Right lobe of liver (tissue), 6 donors: ENCODE measurements around the gene NOTCH1. TPM values are rescaled to one million over a fixed set of nuclear protein-coding genes. Genes with fewer than 3 reads are reported as not detected.

Experiments
- ATAC-seq, 4 donors: fragments of 200-7000 bp; cut with Tn5 transposase; one replicate each; pipeline ENCODE4 v1.9.1; 2020; ENCODE audit warnings: mild to moderate bottlenecking in 4 of 4, moderate library complexity in 4 of 4
- DNase-seq, 3 donors: peaks; one replicate each; pipeline ENCODE4 v3.0.0-alpha.2; 2020
- H3K27ac ChIP-seq, 3 donors: fragments of 200-600 bp; one replicate each; pipeline ENCODE4 v1.8.0; 2022
- H3K27me3 ChIP-seq, 2 donors: fragments of 200-600 bp; one replicate each; pipeline ENCODE4 v1.8.0; 2022
- H3K36me3 ChIP-seq, 4 donors: fragments of 200-600 bp; sonication (generic) in 1 of 4; one replicate each; pipeline versions ENCODE4 v1.5.1 to v1.8.0; 2017 to 2022; ENCODE audit warnings: control low read depth in 1 of 4
- H3K4me1 ChIP-seq, 4 donors: fragments of 200-600 bp; sonication (generic) in 1 of 4; one replicate each; pipeline versions ENCODE4 v1.5.1 to v1.8.0; 2017 to 2022; ENCODE audit warnings: control low read depth in 1 of 4
- H3K4me3 ChIP-seq, 3 donors: fragments of 200-600 bp; one replicate each; pipeline ENCODE4 v1.8.0; 2022
- H3K9me3 ChIP-seq, 4 donors: fragments of 200-600 bp; sonication (generic) in 1 of 4; one replicate each; pipeline versions ENCODE4 v1.5.1 to v1.8.0; 2017 to 2022; ENCODE audit warnings: control low read depth in 1 of 4
- CTCF ChIP-seq, 4 donors: fragments of 200-600 bp in 3 of 4; fragments of 450-650 bp in 1 of 4; IDR thresholded peaks; one replicate each; pipeline versions ENCODE4 v1.5.1 to v1.8.0; 2016 to 2022; ENCODE audit warnings: antibody characterized with exemption in 4 of 4, mild to moderate bottlenecking in 2 of 4
- POLR2A ChIP-seq: fragments of 450-650 bp; IDR thresholded peaks from one replicate; pipeline ENCODE4 v1.6.1; 2017; ENCODE audit warnings: antibody characterized with exemption, mild to moderate bottlenecking
- WGBS: methylation state at CpG from one replicate; pipeline ENCODE4 v1.1.6; 2018; ENCODE audit warnings: low coverage, low lambda C conversion rate; ENCODE audit not compliant: insufficient coverage; ENCODE audit errors: missing lambda C conversion rate; 5-methylcytosine and 5-hydroxymethylcytosine counted together
- intact Hi-C, 2 donors: fragments of 100-400 bp; cut with DNase I; formaldehyde crosslinking; loops; one replicate each; pipeline versions ENCODE4 v1.11.2 to v1.14.1; 2022
- total RNA-seq, 6 experiments: library from RNA; depleted of rRNA in 2 of 6; stranded (reverse); fragments of >200 nt in 2 of 6; fragmentation: NEBNext Ultra II Directional in 3 of 6; extraction: Animal tissue kit (Norgen Biotek cat#: 25700) in 3 of 6; gene quantifications; one replicate each; pipeline versions ENCODE4 v1.1.0 to v1.2.4, GENCODE V29; 2016 to 2023
- donor health status: DM: no; HTN: yes; CAD: no.
- donor health status: DM: no; HTN: no; CAD: no.
- donor health status: DM: no; HTN: no; CAD: no.
- donor health status: DM: no; HTN: yes; CAD: no.
- donor health status: DM: no; HTN: yes; CAD: no.

The NOTCH1 gene
- total RNA-seq, 6 experiments from 2014 or later = 17.4 to 26.2 (median 19.3) TPM

GRCh38 chr9:136514022-136514714 is 31.7 kb downstream of the NOTCH1 start:
- Histone ChIP-seq H3K4me1 (peaks cover 0 to 8% (median 3%) of the 10 kb centered on the region in 4 donors), H3K36me3 (peaks cover 6 to 88% (median 31%) of the 10 kb centered on the region in 4 donors), H3K9me3 (no peaks in the 10 kb centered on the region), H3K27me3 (no peaks in the 10 kb centered on the region), H3K4me3 (no peak overlapping the region), H3K27ac (no peak overlapping the region)
- ATAC-seq (no peak), DNase-seq (no peak)
- intact Hi-C loops = no loop called here
- no CpG with 5 or more reads among the region's 29 CpGs for WGBS
- TF ChIP-seq CTCF (IDR thresholded peaks at IDR 0.05) (no peak), POLR2A (no peak)

GRCh38 chr9:136513191-136513590 is 32.7 kb downstream of the NOTCH1 start:
- Histone ChIP-seq H3K27me3 (no peaks in the 10 kb centered on the region), H3K4me1 (no peaks in the 10 kb centered on the region), H3K27ac (no peak overlapping the region), H3K4me3 (no peak overlapping the region), H3K36me3 (peaks cover 2 to 89% (median 36%) of the 10 kb centered on the region in 4 donors), H3K9me3 (no peaks in the 10 kb centered on the region)
- TF ChIP-seq POLR2A = no peak
- no peak for TF ChIP-seq CTCF (IDR thresholded peaks at IDR 0.05)
- no peak for DNase-seq
- intact Hi-C loops = no loop called here
- 92% methylated on average over 2 of the region's 16 CpGs for WGBS
- no peak for ATAC-seq

- H3K27me3 ChIP-seq = no peaks in the 10 kb centered on the region
- no peak for TF ChIP-seq CTCF (IDR thresholded peaks at IDR 0.05)
- no peak for TF ChIP-seq POLR2A
- H3K9me3 ChIP-seq = no peaks in the 10 kb centered on the region
- no peaks in the 10 kb centered on the region for H3K4me1 ChIP-seq
- WGBS = 90% methylated on average over 5 of the region's 13 CpGs
- H3K4me3 ChIP-seq = no peak overlapping the region
- DNase-seq (no peak), ATAC-seq (peak; percentile 3 to 24 (median 14))
- peak overlapping the region; percentile 27 to 79 (median 47) for H3K27ac ChIP-seq
- H3K36me3 ChIP-seq = peaks cover 0 to 89% (median 36%) of the 10 kb centered on the region in 4 donors
- intact Hi-C loops = no loop called here
Measured at GRCh38 chr9:136512651-136513071, 33.2 kb downstream of the NOTCH1 start.

GRCh38 chr9:136511670-136512592 is 33.9 kb downstream of the NOTCH1 start:
- Histone ChIP-seq H3K4me3 (no peak overlapping the region), H3K36me3 (peaks cover 0 to 88% (median 39%) of the 10 kb centered on the region in 4 donors), H3K27ac (peak overlapping the region; percentile 27 to 79 (median 47)), H3K4me1 (no peaks in the 10 kb centered on the region), H3K27me3 (no peaks in the 10 kb centered on the region), H3K9me3 (no peaks in the 10 kb centered on the region)
- no peak for TF ChIP-seq POLR2A
- no peak for TF ChIP-seq CTCF (IDR thresholded peaks at IDR 0.05)
- WGBS = 88% methylated on average over 11 of the region's 46 CpGs
- intact Hi-C loops = no loop called here
- ATAC-seq (peak; percentile 66 to 69 (median 68)), DNase-seq (peak; percentile 80 to 82 (median 82))
